Peyer's patch (tissue), 4 donors: ENCODE results near the gene TSPAN9.

ENCODE experiments used
- CTCF ChIP-seq, 6 experiments: fragments of 450-650 bp in 4 of 6; fragments of 200-600 bp in 2 of 6; sonication (generic) in 1 of 6; IDR thresholded peaks; one replicate each; pipeline ENCODE4 v1.5.1; 2017 to 2019; ENCODE audit warnings: antibody characterized with exemption in 6 of 6, mild to moderate bottlenecking in 3 of 6, moderate library complexity in 1 of 6
- POLR2A ChIP-seq, 2 donors: fragments of 450-650 bp; IDR thresholded peaks; one replicate each; pipeline ENCODE4 v1.5.1; 2017; ENCODE audit warnings: antibody characterized with exemption in 2 of 2, mild to moderate bottlenecking in 2 of 2, moderate library complexity in 2 of 2

DNA sequence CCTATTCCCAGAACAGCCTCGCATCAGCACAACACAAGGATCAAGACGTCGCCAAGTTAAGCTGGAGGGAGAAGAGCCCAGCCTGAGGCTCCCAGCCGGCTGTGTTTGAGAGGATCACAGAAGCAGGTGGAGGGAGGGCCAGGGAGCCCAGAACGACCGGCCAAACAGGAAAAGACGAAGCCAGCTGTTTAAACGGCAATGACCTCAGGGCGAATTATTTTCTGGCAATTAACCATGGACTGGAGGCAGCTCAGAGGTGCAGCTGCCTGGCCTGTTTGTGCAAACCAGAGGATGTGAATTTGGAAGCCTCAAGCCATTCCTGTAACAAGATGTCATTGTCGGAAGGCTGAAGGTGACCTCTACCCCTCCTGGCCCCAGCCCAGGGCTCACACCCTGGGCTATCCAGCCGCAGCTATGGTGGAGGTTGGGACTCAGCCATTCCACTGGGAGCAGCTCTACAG lies 238.1 kb downstream of the TSPAN9 start:
- TF ChIP-seq CTCF (IDR thresholded peaks at IDR 0.05) = no peak
- TF ChIP-seq POLR2A (IDR thresholded peaks at IDR 0.05) = no peak
